ENCODE results near the gene SGMS1. TPM values are rescaled to one million over a fixed set of nuclear protein-coding genes. Genes with fewer than 3 reads are reported as not detected.

SGMS1 gene
- total RNA-seq, 3 donors from 2014 or later: 66.5 to 114 (median 80.1) TPM

GRCh38 chr10:50402466-50402865 lies 221.3 kb downstream of the SGMS1 start:
- H3K4me1 ChIP-seq: no peaks in the 10 kb centered on the region
- H3K27ac ChIP-seq: no peak overlapping the region
- TF ChIP-seq POLR2A (IDR thresholded peaks at IDR 0.05): no peak
- no peak for TF ChIP-seq POLR2AphosphoS5 (IDR thresholded peaks at IDR 0.05)
- no peak for TF ChIP-seq CTCF (IDR thresholded peaks at IDR 0.05)
- H3K27me3 ChIP-seq: no peaks in the 10 kb centered on the region
- no peak for DNase-seq (ENCODE audit: low spot score in 2 of 2)
- H3K4me3 ChIP-seq: no peak overlapping the region
- intact Hi-C loops (cut with DNase I; ENCODE audit: low total_unique reads): no loop called here
- H3K36me3 ChIP-seq: no peaks in the 10 kb centered on the region
- H3K9me3 ChIP-seq: no peaks in the 10 kb centered on the region

DNA sequence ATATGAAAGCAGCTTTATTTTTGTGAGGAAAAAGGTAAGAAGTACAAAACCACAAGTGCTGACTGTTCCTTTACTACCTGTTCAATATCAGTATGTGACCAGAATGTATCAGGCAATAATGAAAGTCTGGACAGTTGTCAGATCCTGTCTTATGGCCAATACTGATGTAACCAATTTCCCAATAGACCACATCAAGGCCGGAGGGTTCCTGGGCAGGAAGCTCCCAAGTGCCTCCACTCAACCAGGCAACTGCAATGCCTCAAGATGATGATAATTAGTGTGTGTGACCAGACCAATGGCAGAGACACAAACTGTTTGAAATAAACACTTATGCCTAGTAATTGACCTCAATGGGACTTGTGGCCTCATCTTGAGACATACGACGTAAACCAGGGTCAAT lies 223.1 kb downstream of the SGMS1 start:
- Histone ChIP-seq H3K9me3 (no peaks in the 10 kb centered on the region), H3K27me3 (no peaks in the 10 kb centered on the region), H3K4me3 (no peak overlapping the region), H3K4me1 (peaks cover 0 to 1% of the 10 kb centered on the region in 2 donors), H3K27ac (no peak overlapping the region), H3K36me3 (no peaks in the 10 kb centered on the region)
- intact Hi-C loops (cut with DNase I; ENCODE audit: low total_unique reads): no loop called here
- TF ChIP-seq POLR2A (IDR thresholded peaks at IDR 0.05) (no peak), CTCF (IDR thresholded peaks at IDR 0.05) (no peak)
- DNase-seq (ENCODE audit: low spot score in 2 of 2): no peak

- Histone ChIP-seq H3K9me3 (no peaks in the 10 kb centered on the region), H3K27me3 (no peaks in the 10 kb centered on the region), H3K27ac (no peak overlapping the region), H3K36me3 (no peaks in the 10 kb centered on the region), H3K4me3 (no peak overlapping the region), H3K4me1 (peaks cover 0 to 11% of the 10 kb centered on the region in 2 donors)
- intact Hi-C loops (cut with DNase I; ENCODE audit: low total_unique reads): no loop called here
- TF ChIP-seq POLR2A (IDR thresholded peaks at IDR 0.05): no peak
- no peak for TF ChIP-seq POLR2AphosphoS5 (IDR thresholded peaks at IDR 0.05)
- no peak for TF ChIP-seq CTCF (IDR thresholded peaks at IDR 0.05)
- DNase-seq (ENCODE audit: low spot score in 2 of 2): no peak
These were observed 224.9 kb downstream of the SGMS1 start for GRCh38 chr10:50398823-50399222.

GRCh38 chr10:50398381-50398780 lies 225.4 kb downstream of the SGMS1 start:
- Histone ChIP-seq H3K27me3 (no peaks in the 10 kb centered on the region), H3K4me3 (no peak overlapping the region), H3K4me1 (peaks cover 0 to 11% of the 10 kb centered on the region in 2 donors), H3K36me3 (no peaks in the 10 kb centered on the region), H3K27ac (no peak overlapping the region), H3K9me3 (no peaks in the 10 kb centered on the region)
- no peak for DNase-seq (ENCODE audit: low spot score in 2 of 2)
- TF ChIP-seq CTCF (IDR thresholded peaks at IDR 0.05): no peak
- intact Hi-C loops (cut with DNase I; ENCODE audit: low total_unique reads): no loop called here

DNA sequence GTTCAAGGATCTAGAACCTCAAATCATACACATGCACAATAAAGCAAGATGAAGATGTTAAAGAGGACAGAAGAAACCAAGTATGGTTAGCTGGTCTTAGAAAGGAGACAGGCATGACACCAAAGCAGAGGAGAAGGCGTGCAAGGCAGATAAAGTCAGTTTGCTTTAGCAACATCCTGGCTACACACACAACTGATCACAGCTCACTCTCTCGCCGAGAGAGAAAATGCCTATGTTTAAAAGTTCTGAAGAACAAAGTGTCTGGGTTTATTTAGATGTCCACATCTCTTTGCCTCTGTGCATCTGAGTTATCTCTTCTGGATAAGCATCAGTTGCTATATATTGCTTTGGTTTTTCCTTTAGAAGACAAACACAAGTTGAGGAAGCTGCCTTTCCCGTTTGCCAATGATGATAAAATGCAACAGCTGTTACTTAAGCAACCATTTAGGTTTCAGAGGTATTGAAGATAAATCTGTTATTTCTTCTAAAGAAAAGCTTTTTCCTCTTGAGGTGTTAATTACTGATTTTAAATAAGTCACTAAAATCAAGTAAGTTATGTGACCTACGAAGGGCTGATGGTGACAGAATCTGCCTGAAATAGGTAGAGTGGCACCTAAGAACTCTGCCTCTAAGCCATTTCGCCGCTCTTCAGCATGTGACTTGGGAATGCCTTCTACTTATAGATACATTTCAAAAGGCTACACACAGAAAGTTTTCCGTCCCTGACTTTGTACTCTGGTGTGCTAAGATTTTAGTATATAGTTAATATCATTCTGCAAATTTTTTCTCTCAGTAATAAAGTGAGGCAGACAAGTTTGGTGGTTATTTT lies 226.2 kb downstream of the SGMS1 start:
- no peaks in the 10 kb centered on the region for H3K9me3 ChIP-seq
- no peak overlapping the region for H3K4me3 ChIP-seq
- peaks cover 0 to 11% of the 10 kb centered on the region in 2 donors for H3K4me1 ChIP-seq
- intact Hi-C loops (cut with DNase I; ENCODE audit: low total_unique reads): no loop called here
- no peak overlapping the region for H3K27ac ChIP-seq
- DNase-seq (ENCODE audit: low spot score in 2 of 2): no peak
- no peaks in the 10 kb centered on the region for H3K36me3 ChIP-seq
- H3K27me3 ChIP-seq: no peaks in the 10 kb centered on the region
- no peak for TF ChIP-seq POLR2A (IDR thresholded peaks at IDR 0.05)
- no peak for TF ChIP-seq CTCF (IDR thresholded peaks at IDR 0.05)
- TF ChIP-seq POLR2AphosphoS5 (IDR thresholded peaks at IDR 0.05): no peak

All from breast epithelium (tissue), 4 donors.